Peyer's patch (tissue), 4 donors: ENCODE data around the gene ARRB1. TPM values are rescaled to one million over a fixed set of nuclear protein-coding genes. Genes with fewer than 3 reads are reported as not detected.

ENCODE experiments used
- DNase-seq, 3 donors: peaks; one replicate each; pipeline ENCODE4 v3.0.0-alpha.2; 2017 to 2019
- H3K27ac ChIP-seq, 4 donors: fragments of 200-600 bp; sonication (generic); one replicate each; pipeline ENCODE4 v1.5.1; 2016 to 2019
- H3K27me3 ChIP-seq, 2 donors: fragments of 200-600 bp; sonication (generic); one replicate each; pipeline ENCODE4 v1.5.1; 2019
- H3K36me3 ChIP-seq, 3 donors: fragments of 200-600 bp; sonication (generic); one replicate each; pipeline ENCODE4 v1.5.1; 2016 to 2019
- H3K4me1 ChIP-seq, 4 donors: fragments of 200-600 bp; sonication (generic); one replicate each; pipeline ENCODE4 v1.5.1; 2016 to 2019
- H3K4me3 ChIP-seq, 4 donors: fragments of 200-600 bp; sonication (generic); 1 replicate in 3 of 4; 2 replicates in 1 of 4; pipeline ENCODE4 v1.5.1; 2016 to 2019; ENCODE audit warnings: mild to moderate bottlenecking in 1 of 4
- H3K9me3 ChIP-seq, 4 donors: fragments of 200-600 bp; sonication (generic); one replicate each; pipeline ENCODE4 v1.5.1; 2016 to 2019; ENCODE audit warnings: mild to moderate bottlenecking in 1 of 4
- POLR2A ChIP-seq, 2 donors: fragments of 450-650 bp; IDR thresholded peaks; one replicate each; pipeline ENCODE4 v1.5.1; 2017; ENCODE audit warnings: antibody characterized with exemption in 2 of 2, mild to moderate bottlenecking in 2 of 2, moderate library complexity in 2 of 2
- total RNA-seq, 4 donors: library from RNA; depleted of rRNA; stranded (reverse); fragments of >200 nt; gene quantifications; one replicate each; pipeline ENCODE4 v1.1.0, GENCODE V29; 2016
- TF ChIP-seq, protein P1 (sequence below), 6 experiments: fragments of 450-650 bp in 4 of 6; fragments of 200-600 bp in 2 of 6; sonication (generic) in 1 of 6; IDR thresholded peaks; one replicate each; pipeline ENCODE4 v1.5.1; 2017 to 2019; ENCODE audit warnings: antibody characterized with exemption in 6 of 6, mild to moderate bottlenecking in 3 of 6, moderate library complexity in 1 of 6

Gene ARRB1
- total RNA-seq, 4 donors from 2014 or later = 45.4 to 136 (median 90.6) TPM

DNA sequence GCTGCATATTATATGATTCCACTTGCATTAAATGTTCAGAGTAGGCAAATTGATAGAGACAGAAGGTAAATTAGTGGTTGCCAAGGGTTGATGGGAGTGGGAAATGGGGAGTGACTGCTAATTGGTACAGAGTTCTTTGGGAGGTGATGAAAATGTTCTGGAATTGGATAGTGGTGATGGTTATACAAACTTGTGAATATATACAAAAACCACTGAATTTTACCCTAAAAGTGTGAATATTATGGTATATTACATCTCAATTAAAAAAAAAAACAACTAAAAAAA is 52.5 kb downstream of the ARRB1 start:
- Histone ChIP-seq H3K27me3 (no peaks in the 10 kb centered on the region), H3K36me3 (peaks cover 0 to 5% (median 0%) of the 10 kb centered on the region in 3 donors), H3K27ac (no peak overlapping the region), H3K9me3 (no peaks in the 10 kb centered on the region), H3K4me3 (no peak overlapping the region), H3K4me1 (peaks cover 0 to 11% (median 0%) of the 10 kb centered on the region in 4 donors)
- DNase-seq = no peak
- TF ChIP-seq, protein P1, sequence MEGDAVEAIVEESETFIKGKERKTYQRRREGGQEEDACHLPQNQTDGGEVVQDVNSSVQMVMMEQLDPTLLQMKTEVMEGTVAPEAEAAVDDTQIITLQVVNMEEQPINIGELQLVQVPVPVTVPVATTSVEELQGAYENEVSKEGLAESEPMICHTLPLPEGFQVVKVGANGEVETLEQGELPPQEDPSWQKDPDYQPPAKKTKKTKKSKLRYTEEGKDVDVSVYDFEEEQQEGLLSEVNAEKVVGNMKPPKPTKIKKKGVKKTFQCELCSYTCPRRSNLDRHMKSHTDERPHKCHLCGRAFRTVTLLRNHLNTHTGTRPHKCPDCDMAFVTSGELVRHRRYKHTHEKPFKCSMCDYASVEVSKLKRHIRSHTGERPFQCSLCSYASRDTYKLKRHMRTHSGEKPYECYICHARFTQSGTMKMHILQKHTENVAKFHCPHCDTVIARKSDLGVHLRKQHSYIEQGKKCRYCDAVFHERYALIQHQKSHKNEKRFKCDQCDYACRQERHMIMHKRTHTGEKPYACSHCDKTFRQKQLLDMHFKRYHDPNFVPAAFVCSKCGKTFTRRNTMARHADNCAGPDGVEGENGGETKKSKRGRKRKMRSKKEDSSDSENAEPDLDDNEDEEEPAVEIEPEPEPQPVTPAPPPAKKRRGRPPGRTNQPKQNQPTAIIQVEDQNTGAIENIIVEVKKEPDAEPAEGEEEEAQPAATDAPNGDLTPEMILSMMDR (IDR thresholded peaks at IDR 0.05) = no peak
- no peak for TF ChIP-seq POLR2A (IDR thresholded peaks at IDR 0.05)

DNA sequence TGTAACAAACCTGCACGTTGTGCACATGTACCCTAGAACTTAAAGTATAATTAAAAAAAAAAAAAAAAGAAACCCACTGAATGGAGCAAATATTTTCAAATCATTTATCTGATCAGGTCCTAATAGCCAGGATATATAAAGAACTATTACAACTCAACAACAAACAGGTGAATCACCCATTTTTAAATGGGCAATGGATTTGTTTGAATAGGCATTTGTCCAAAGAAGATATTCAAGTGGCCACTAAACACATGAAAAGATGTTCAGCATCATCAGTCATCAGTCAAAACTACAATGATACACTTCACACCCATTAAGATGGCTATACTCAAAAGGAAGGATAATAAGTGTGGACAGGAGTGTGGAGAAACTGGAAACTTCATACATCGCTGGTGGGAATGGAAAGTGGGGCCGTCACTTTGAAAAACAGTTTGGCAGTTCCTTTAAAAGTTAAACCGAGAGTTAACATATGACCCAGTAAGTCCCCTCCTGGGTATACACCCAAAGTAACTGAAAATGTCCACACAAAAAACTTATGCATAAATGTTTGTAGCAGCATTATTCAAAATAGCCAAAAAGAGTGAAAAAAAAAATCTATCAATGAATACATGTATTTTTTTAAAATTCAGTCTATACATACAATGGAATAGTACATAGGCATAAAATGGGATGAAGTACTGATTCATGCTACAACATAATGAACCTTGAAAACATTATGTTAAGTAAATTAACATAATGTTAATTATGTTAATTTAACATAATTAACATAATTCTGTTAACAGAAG is 53.1 kb downstream of the ARRB1 start:
- TF ChIP-seq, protein P1 (IDR thresholded peaks at IDR 0.05) = no peak
- TF ChIP-seq POLR2A (IDR thresholded peaks at IDR 0.05) = no peak
- no peak for DNase-seq

GRCh38 chr11:75293903-75294302 is 57.6 kb downstream of the ARRB1 start:
- Histone ChIP-seq H3K4me1 (no peaks in the 10 kb centered on the region), H3K4me3 (no peak overlapping the region), H3K27ac (no peak overlapping the region), H3K36me3 (peaks cover 0 to 16% (median 0%) of the 10 kb centered on the region in 3 donors), H3K9me3 (no peaks in the 10 kb centered on the region), H3K27me3 (no peaks in the 10 kb centered on the region)
- DNase-seq = no peak
- TF ChIP-seq, protein P1 (IDR thresholded peaks at IDR 0.05) = no peak
- no peak for TF ChIP-seq POLR2A (IDR thresholded peaks at IDR 0.05)

More for the DNA sequence above, 53.1 kb downstream of the ARRB1 start:
- peaks cover 0 to 5% (median 0%) of the 10 kb centered on the region in 3 donors for H3K36me3 ChIP-seq
- no peak overlapping the region for H3K4me3 ChIP-seq
- H3K9me3 ChIP-seq = no peaks in the 10 kb centered on the region
- no peaks in the 10 kb centered on the region for H3K27me3 ChIP-seq
- H3K4me1 ChIP-seq = peaks cover 0 to 11% (median 0%) of the 10 kb centered on the region in 4 donors
- no peak overlapping the region for H3K27ac ChIP-seq

- no peaks in the 10 kb centered on the region for H3K9me3 ChIP-seq
- DNase-seq = no peak
- H3K36me3 ChIP-seq = peaks cover 0 to 16% (median 0%) of the 10 kb centered on the region in 3 donors
- no peaks in the 10 kb centered on the region for H3K27me3 ChIP-seq
- TF ChIP-seq POLR2A (IDR thresholded peaks at IDR 0.05) = no peak
- TF ChIP-seq, protein P1 (IDR thresholded peaks at IDR 0.05) = no peak
- no peak overlapping the region for H3K4me3 ChIP-seq
- H3K4me1 ChIP-seq = no peaks in the 10 kb centered on the region
- H3K27ac ChIP-seq = no peak overlapping the region
These were observed 58.5 kb downstream of the ARRB1 start for GRCh38 chr11:75292943-75293342.

DNA sequence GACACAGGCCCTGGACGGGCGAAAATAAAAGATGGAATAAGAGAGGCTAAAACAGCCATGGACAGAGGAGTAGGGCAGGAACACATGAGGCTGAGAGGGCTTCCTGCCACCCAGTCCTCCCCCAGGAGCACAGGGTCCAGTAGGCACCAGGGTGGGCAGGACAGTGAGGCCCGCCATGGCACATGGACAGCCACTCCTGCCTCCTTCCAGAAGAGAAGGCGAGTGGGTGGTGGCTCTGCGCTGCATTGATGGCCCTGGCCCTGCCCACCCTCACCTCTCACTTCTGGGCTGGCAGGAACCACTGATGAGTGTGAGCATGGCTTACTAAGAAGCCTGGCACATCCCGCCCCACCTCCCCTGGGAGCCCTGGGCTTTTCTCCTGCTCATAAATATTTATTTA is 59.7 kb downstream of the ARRB1 start:
- Histone ChIP-seq H3K4me1 (no peaks in the 10 kb centered on the region), H3K9me3 (no peaks in the 10 kb centered on the region), H3K27me3 (no peaks in the 10 kb centered on the region), H3K4me3 (no peak overlapping the region), H3K27ac (no peak overlapping the region), H3K36me3 (peaks cover 0 to 26% (median 0%) of the 10 kb centered on the region in 3 donors)
- DNase-seq = no peak
- no peak for TF ChIP-seq POLR2A (IDR thresholded peaks at IDR 0.05)
- TF ChIP-seq, protein P1 (IDR thresholded peaks at IDR 0.05) = no peak
